ENCODE results near the gene CFAP126.
A peak's percentile ranks its signal among the peaks of the same experiment; 100 is the strongest.

DNA sequence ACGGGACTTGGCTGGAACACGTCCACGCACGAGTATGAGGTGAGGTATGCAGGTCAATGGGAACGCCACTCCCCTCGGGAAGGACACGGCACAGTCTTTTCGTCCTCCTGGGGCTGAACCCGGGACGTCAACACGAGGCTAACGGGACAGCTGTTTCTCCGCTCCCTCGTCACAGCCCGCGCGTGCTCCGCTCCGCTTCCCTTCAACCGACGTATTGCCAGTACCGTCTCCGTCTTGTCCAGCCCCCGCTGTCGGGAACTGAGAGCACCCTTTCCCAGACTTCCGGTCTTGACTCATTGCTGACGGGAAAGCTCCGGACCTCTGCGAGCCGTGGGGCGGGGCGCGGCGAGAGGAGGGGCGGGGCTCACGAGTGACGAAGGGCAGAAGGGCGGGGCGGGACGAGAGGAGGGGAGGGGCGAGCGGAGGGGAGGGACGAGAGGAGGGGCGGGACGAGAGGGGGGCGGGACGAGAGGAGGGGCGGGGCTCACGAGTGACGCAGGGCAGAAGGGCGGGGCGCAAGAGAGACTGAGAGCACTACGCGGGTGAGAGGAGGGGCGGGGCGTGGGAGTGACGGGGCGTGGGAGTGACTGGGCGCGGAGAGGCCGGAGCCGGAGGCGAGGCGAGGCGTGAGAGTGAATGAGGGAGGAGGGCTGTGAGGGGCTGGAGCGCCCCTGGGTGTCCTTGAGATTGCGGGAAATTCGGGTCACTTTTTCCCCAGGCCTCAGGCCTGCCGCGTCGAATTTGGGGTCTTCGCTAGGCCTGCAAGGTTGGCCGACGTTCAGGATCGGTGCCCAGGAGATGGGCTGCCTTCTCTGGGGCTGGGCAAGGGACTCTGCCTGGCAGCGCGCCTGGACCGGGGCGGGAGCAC, 22.2 kb upstream of the CFAP126 start:
- TF ChIP-seq, protein P1, sequence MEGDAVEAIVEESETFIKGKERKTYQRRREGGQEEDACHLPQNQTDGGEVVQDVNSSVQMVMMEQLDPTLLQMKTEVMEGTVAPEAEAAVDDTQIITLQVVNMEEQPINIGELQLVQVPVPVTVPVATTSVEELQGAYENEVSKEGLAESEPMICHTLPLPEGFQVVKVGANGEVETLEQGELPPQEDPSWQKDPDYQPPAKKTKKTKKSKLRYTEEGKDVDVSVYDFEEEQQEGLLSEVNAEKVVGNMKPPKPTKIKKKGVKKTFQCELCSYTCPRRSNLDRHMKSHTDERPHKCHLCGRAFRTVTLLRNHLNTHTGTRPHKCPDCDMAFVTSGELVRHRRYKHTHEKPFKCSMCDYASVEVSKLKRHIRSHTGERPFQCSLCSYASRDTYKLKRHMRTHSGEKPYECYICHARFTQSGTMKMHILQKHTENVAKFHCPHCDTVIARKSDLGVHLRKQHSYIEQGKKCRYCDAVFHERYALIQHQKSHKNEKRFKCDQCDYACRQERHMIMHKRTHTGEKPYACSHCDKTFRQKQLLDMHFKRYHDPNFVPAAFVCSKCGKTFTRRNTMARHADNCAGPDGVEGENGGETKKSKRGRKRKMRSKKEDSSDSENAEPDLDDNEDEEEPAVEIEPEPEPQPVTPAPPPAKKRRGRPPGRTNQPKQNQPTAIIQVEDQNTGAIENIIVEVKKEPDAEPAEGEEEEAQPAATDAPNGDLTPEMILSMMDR (tag by site-specific recombination; IDR thresholded peaks at IDR 0.05), result no peak
- TF ChIP-seq, protein P2, sequence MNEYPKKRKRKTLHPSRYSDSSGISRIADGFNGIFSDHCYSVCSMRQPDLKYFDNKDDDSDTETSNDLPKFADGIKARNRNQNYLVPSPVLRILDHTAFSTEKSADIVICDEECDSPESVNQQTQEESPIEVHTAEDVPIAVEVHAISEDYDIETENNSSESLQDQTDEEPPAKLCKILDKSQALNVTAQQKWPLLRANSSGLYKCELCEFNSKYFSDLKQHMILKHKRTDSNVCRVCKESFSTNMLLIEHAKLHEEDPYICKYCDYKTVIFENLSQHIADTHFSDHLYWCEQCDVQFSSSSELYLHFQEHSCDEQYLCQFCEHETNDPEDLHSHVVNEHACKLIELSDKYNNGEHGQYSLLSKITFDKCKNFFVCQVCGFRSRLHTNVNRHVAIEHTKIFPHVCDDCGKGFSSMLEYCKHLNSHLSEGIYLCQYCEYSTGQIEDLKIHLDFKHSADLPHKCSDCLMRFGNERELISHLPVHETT (tag by site-specific recombination; IDR thresholded peaks at IDR 0.05), result 0 out of 2 replicates have a peak, but pooled peaks have one; percentile 18
- TF ChIP-seq ZNF843 (tag by site-specific recombination; IDR thresholded peaks at IDR 0.05) (peak; percentile 41), ZNF169 (tag by site-specific recombination; IDR thresholded peaks at IDR 0.05) (no peak), TCF7L2 (IDR thresholded peaks at IDR 0.05; ENCODE audit: borderline replicate concordance, low read depth, low read length) (no peak), ZNF140 (tag by site-specific recombination; IDR thresholded peaks at IDR 0.05) (peak; percentile 20; the same call in 1 of the 2 replicates), ZFP3 (tag by site-specific recombination; IDR thresholded peaks at IDR 0.05; ENCODE audit: low read depth) (no peak), SALL2 (tag by site-specific recombination; IDR thresholded peaks at IDR 0.05; ENCODE audit: borderline replicate concordance) (no peak), ZNF248 (tag by site-specific recombination; IDR thresholded peaks at IDR 0.05) (no peak)
- TF ChIP-seq, protein P3, sequence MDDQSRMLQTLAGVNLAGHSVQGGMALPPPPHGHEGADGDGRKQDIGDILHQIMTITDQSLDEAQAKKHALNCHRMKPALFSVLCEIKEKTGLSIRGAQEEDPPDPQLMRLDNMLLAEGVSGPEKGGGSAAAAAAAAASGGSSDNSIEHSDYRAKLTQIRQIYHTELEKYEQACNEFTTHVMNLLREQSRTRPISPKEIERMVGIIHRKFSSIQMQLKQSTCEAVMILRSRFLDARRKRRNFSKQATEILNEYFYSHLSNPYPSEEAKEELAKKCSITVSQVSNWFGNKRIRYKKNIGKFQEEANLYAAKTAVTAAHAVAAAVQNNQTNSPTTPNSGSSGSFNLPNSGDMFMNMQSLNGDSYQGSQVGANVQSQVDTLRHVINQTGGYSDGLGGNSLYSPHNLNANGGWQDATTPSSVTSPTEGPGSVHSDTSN (CRISPR knock-in tag; IDR thresholded peaks at IDR 0.05), result 0 out of 2 replicates have a peak, but pooled peaks have one; percentile 26
